ENCODE results near the gene UGGT1. TPM values are rescaled to one million over a fixed set of nuclear protein-coding genes. Genes with fewer than 3 reads are reported as not detected.

Gene UGGT1
- total RNA-seq, 1 experiment from 2014 or later = 51.8 TPM

DNA sequence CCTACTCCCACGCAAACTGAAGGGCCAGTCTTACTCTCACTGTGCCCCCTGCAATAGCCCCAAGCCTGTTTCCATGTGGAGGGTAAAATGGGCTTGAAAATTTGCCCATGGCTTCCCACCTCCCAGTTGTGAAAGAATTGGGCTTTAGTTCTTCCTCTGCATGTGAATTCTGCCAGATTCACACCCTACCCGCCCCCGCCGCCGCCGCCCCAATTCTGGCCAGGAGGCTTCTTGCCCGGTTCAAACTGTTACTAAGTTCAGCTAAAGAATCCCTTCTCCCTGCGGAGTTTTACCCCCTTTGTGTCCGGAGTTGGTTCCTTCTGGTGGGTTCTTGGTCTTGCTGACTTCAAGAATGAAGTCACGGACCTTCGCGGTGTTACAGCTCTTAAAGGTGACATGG is 37.7 kb upstream of the UGGT1 start:
- RAD21 ChIA-PET (ENCODE audit: low non-redundant PET in 1 of 2, low total read pairs in 2 of 2, uncharacterized antibody in 2 of 2, unreplicated experiment in 2 of 2) = no interaction called here
- no peak for DNase-seq (ENCODE audit: low read depth, low spot score)
- Histone ChIP-seq H2AFZ (ENCODE audit: low read depth, low read length, poor library complexity, severe bottlenecking) (no peak overlapping the region), H3K36me3 (ENCODE audit: control insufficient read depth in 1 of 2, insufficient read depth in 2 of 2, low read length in 2 of 2) (no peaks in the 10 kb centered on the region), H3K9me2 (ENCODE audit: insufficient read depth) (no peaks in the 10 kb centered on the region), H3K27ac (ENCODE audit: low read depth, low read length) (no peak overlapping the region), H4K20me1 (ENCODE audit: insufficient read depth) (no peaks in the 10 kb centered on the region), H3K27me3 (ENCODE audit: insufficient read depth, low read length) (no peaks in the 10 kb centered on the region), H3K4me2 (ENCODE audit: low read length) (no peak overlapping the region), H3K9me3 (ENCODE audit: control insufficient read depth in 1 of 2, insufficient read depth in 1 of 2, low read depth in 1 of 2, low read length in 2 of 2) (no peaks in the 10 kb centered on the region), H3K4me1 (ENCODE audit: control insufficient read depth in 1 of 2, insufficient read depth in 2 of 2, low read length in 2 of 2) (no peaks in the 10 kb centered on the region), H3K9ac (ENCODE audit: low read length) (no peak overlapping the region), H3K4me3 (replicated peaks in 1 of 2; ENCODE audit: low read depth in 1 of 2, low read length in 2 of 2) (no peak overlapping the region), H3K79me2 (ENCODE audit: insufficient read depth, low read length) (no peaks in the 10 kb centered on the region)
- no peak for ATAC-seq
- TF ChIP-seq ZFX (IDR thresholded peaks at IDR 0.05) = no peak
- no peak for TF ChIP-seq SIN3A (IDR thresholded peaks at IDR 0.05; ENCODE audit: low read depth)
- TF ChIP-seq, protein P1, sequence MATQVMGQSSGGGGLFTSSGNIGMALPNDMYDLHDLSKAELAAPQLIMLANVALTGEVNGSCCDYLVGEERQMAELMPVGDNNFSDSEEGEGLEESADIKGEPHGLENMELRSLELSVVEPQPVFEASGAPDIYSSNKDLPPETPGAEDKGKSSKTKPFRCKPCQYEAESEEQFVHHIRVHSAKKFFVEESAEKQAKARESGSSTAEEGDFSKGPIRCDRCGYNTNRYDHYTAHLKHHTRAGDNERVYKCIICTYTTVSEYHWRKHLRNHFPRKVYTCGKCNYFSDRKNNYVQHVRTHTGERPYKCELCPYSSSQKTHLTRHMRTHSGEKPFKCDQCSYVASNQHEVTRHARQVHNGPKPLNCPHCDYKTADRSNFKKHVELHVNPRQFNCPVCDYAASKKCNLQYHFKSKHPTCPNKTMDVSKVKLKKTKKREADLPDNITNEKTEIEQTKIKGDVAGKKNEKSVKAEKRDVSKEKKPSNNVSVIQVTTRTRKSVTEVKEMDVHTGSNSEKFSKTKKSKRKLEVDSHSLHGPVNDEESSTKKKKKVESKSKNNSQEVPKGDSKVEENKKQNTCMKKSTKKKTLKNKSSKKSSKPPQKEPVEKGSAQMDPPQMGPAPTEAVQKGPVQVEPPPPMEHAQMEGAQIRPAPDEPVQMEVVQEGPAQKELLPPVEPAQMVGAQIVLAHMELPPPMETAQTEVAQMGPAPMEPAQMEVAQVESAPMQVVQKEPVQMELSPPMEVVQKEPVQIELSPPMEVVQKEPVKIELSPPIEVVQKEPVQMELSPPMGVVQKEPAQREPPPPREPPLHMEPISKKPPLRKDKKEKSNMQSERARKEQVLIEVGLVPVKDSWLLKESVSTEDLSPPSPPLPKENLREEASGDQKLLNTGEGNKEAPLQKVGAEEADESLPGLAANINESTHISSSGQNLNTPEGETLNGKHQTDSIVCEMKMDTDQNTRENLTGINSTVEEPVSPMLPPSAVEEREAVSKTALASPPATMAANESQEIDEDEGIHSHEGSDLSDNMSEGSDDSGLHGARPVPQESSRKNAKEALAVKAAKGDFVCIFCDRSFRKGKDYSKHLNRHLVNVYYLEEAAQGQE (IDR thresholded peaks at IDR 0.05; ENCODE audit: low read depth) = no peak
- TF ChIP-seq, protein P2, sequence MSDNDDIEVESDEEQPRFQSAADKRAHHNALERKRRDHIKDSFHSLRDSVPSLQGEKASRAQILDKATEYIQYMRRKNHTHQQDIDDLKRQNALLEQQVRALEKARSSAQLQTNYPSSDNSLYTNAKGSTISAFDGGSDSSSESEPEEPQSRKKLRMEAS (IDR thresholded peaks at IDR 0.05) = no peak
- no peak for TF ChIP-seq YY1 (IDR thresholded peaks at IDR 0.05; ENCODE audit: extremely low read depth, insufficient replicate concordance, low read depth, low read length)
- TF ChIP-seq, protein P3, sequence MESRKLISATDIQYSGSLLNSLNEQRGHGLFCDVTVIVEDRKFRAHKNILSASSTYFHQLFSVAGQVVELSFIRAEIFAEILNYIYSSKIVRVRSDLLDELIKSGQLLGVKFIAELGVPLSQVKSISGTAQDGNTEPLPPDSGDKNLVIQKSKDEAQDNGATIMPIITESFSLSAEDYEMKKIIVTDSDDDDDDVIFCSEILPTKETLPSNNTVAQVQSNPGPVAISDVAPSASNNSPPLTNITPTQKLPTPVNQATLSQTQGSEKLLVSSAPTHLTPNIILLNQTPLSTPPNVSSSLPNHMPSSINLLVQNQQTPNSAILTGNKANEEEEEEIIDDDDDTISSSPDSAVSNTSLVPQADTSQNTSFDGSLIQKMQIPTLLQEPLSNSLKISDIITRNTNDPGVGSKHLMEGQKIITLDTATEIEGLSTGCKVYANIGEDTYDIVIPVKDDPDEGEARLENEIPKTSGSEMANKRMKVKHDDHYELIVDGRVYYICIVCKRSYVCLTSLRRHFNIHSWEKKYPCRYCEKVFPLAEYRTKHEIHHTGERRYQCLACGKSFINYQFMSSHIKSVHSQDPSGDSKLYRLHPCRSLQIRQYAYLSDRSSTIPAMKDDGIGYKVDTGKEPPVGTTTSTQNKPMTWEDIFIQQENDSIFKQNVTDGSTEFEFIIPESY (IDR thresholded peaks at IDR 0.05; ENCODE audit: extremely low read depth, insufficient replicate concordance, low read length) = no peak
- TF ChIP-seq ELF1 (IDR thresholded peaks at IDR 0.05; ENCODE audit: borderline replicate concordance, low read depth) = no peak
- TF ChIP-seq RAD21 (IDR thresholded peaks at IDR 0.05; ENCODE audit: low read depth) = no peak
- TF ChIP-seq EGR1 (IDR thresholded peaks at IDR 0.05; ENCODE audit: low read depth) = no peak
- TF ChIP-seq SP1 (IDR thresholded peaks at IDR 0.05; ENCODE audit: low read depth) = no peak
- no peak for TF ChIP-seq EZH2 (IDR thresholded peaks at IDR 0.05)
- TF ChIP-seq TCF7L2 (IDR thresholded peaks at IDR 0.05; ENCODE audit: borderline replicate concordance, extremely low read depth, insufficient read depth, insufficient read length) = no peak
- no peak for TF ChIP-seq JUND (IDR thresholded peaks at IDR 0.05)
- no peak for TF ChIP-seq POLR2A (IDR thresholded peaks at IDR 0.05; ENCODE audit: borderline replicate concordance, extremely low read depth, insufficient read depth, insufficient read length)
- no peak for TF ChIP-seq POLR2AphosphoS5 (IDR thresholded peaks at IDR 0.05; ENCODE audit: low read depth, low read length)
- no peak for TF ChIP-seq SRF (IDR thresholded peaks at IDR 0.05; ENCODE audit: low read depth)
- TF ChIP-seq, protein P4, sequence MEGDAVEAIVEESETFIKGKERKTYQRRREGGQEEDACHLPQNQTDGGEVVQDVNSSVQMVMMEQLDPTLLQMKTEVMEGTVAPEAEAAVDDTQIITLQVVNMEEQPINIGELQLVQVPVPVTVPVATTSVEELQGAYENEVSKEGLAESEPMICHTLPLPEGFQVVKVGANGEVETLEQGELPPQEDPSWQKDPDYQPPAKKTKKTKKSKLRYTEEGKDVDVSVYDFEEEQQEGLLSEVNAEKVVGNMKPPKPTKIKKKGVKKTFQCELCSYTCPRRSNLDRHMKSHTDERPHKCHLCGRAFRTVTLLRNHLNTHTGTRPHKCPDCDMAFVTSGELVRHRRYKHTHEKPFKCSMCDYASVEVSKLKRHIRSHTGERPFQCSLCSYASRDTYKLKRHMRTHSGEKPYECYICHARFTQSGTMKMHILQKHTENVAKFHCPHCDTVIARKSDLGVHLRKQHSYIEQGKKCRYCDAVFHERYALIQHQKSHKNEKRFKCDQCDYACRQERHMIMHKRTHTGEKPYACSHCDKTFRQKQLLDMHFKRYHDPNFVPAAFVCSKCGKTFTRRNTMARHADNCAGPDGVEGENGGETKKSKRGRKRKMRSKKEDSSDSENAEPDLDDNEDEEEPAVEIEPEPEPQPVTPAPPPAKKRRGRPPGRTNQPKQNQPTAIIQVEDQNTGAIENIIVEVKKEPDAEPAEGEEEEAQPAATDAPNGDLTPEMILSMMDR (IDR thresholded peaks at IDR 0.05 in 2 of 3, conservative IDR thresholded peaks at IDR 0.05 in 1 of 3; ENCODE audit: borderline replicate concordance in 1 of 3, insufficient read depth in 1 of 3, low read depth in 2 of 3, low read length in 2 of 3) = no peak
- TF ChIP-seq ZNF274 (IDR thresholded peaks at IDR 0.05; ENCODE audit: low read depth, low read length) = no peak
- no TSS peak for BruUV-seq (replicated peaks)
- CTCF ChIA-PET = no interaction called here
- intact Hi-C loops (cut with micrococcal nuclease) = no loop called here
- POLR2A ChIA-PET = no interaction called here

Data from HCT116 (cell line).